Adrenal gland (tissue), 12 donors: Measurements from ENCODE around the gene MUS81. TPM values are rescaled to one million over a fixed set of nuclear protein-coding genes. Genes with fewer than 3 reads are reported as not detected.

Experiments
- DNase-seq, 7 donors: peaks; one replicate each; pipeline ENCODE4 v3.0.0-alpha.2; 2019 to 2020
- H3K27ac ChIP-seq, 5 donors: fragments of 200-600 bp; sonication (generic) in 4 of 5; 1 replicate in 3 of 5; 2 replicates in 2 of 5; pipeline versions ENCODE4 v1.5.1 to v1.8.0; 2016 to 2020; ENCODE audit warnings: mild to moderate bottlenecking in 1 of 5
- H3K27me3 ChIP-seq: fragments of 200-600 bp; 2 replicates; pipeline ENCODE4 v1.8.0; 2021
- H3K36me3 ChIP-seq, 2 donors: fragments of 200-600 bp; replicated peaks in 1 of 2; 1 replicate in 1 of 2; 2 replicates in 1 of 2; pipeline versions ENCODE4 v1.5.1 to v1.8.0; 2018 to 2022
- H3K4me1 ChIP-seq, 2 donors: fragments of 200-600 bp; replicated peaks in 1 of 2; 1 replicate in 1 of 2; 2 replicates in 1 of 2; pipeline versions ENCODE4 v1.5.1 to v1.8.0; 2018 to 2021
- H3K4me3 ChIP-seq, 4 donors: fragments of 200-600 bp; sonication (generic) in 3 of 4; one replicate each; pipeline ENCODE4 v1.5.1; 2016 to 2018
- H3K9me3 ChIP-seq, 3 donors: fragments of 200-600 bp; sonication (generic) in 1 of 3; replicated peaks in 1 of 3; 1 replicate in 2 of 3; 2 replicates in 1 of 3; pipeline versions ENCODE4 v1.5.1 to v1.8.0; 2016 to 2021
- POLR2A ChIP-seq, 2 donors: fragments of 450-650 bp; IDR thresholded peaks; one replicate each; pipeline ENCODE4 v1.6.1; 2017; ENCODE audit warnings: antibody characterized with exemption in 2 of 2, mild to moderate bottlenecking in 2 of 2, moderate library complexity in 1 of 2
- WGBS, 4 donors: extraction: QIAGEN DNeasy Blood & Tissue Kit in 2 of 4; methylation state at CpG; one replicate each; pipeline versions ENCODE4 v1.1.5 to v1.1.7; 2013 to 2017; 5-methylcytosine and 5-hydroxymethylcytosine counted together
- intact Hi-C, 2 donors: fragments of 100-400 bp; cut with DNase I; formaldehyde crosslinking; loops; one replicate each; pipeline versions ENCODE4 v1.14.1 to v1.15.0; 2022 to 2023
- polyA plus RNA-seq, 3 donors: library from polyadenylated mRNA; stranded (reverse); fragments of 200-250 nt in 2 of 3; fragments of 350-450 nt in 1 of 3; fragmentation: Illumina TruSeq in 1 of 3; extraction: RNeasy Lipid Tissue Mini Kit (QIAGEN cat#74804) in 1 of 3; gene quantifications; one replicate each; pipeline ENCODE4 v1.2.3, GENCODE V29; 2013 to 2014
- total RNA-seq, 9 donors: library from RNA; depleted of rRNA in 4 of 9; stranded (reverse); fragments of >200 nt in 4 of 9; fragments of 120-200 nt in 1 of 9; fragmentation: NEBNext Ultra II Directional in 1 of 9; extraction: Animal tissue kit (Norgen Biotek cat#: 25700) in 1 of 9; gene quantifications; one replicate each; pipeline versions ENCODE4 v1.1.0 to v1.2.4, GENCODE V29; 2013 to 2023
- TF ChIP-seq, protein P1 (sequence below), 6 experiments: fragments of 450-650 bp in 4 of 6; fragments of 200-600 bp in 2 of 6; sonication (generic) in 1 of 6; IDR thresholded peaks; 1 replicate in 5 of 6; 2 replicates in 1 of 6; pipeline versions ENCODE4 v1.5.1 to v1.8.0; 2016 to 2021; ENCODE audit warnings: antibody characterized with exemption in 6 of 6, mild to moderate bottlenecking in 2 of 6, moderate library complexity in 1 of 6
- donor health status: healthy with polysubstance abuse.
- donor health status: Bipolar disorder and iron deficiency.
- donor health status: DM: yes; HTN: yes; CAD: no.
- donor health status: DM: no; HTN: no; CAD: no.
- donor health status: DM: no; HTN: no; CAD: no.
- donor health status: DM: yes; HTN: yes; CAD: no.

Gene MUS81
- total and polyA plus RNA-seq, 12 donors: 16.1 to 147 (median 41.1) TPM

DNA sequence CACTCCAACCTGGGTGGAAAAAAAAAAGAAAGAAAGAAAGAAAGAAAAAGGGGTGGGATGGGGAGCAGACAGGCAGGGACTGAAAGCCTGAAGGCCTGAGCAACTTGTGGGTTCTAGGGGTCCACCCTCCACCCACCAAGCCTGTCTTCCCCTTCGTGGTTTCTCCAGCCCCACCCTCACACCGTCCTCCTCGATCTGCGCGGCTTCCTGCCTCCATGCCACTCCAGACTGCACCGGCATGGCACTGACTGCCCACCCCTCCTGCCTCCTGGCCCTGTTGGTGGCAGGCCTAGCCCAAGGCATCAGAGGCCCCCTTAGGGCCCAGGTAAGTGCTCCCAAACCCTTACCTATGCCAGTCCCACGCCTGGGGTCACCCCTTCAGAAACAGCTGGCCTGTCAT lies 19.4 kb downstream of the MUS81 start, which contains the start of gene CTSW:
CTSW (plus strand) TSS at position 221 of the 400 bp plus-strand sequence; CDS start at position 239, 18 bp downstream.
- no peaks in the 10 kb centered on the region for H3K27me3 ChIP-seq
- H3K27ac ChIP-seq: no peak within 1 kb of the TSS
- no peaks in the 10 kb centered on the region for H3K4me1 ChIP-seq
- no peak within 1 kb of the TSS for H3K4me3 ChIP-seq
- no peaks in the 10 kb centered on the region for H3K9me3 ChIP-seq
- WGBS, 4 donors: 50 to 58% (median 52%) methylated on average over 6 to 7 of the region's 7 CpGs
- H3K36me3 ChIP-seq: peaks cover 0 to 25% of the 10 kb centered on the region in 2 donors
- intact Hi-C loops: loop anchor here (5.0 kb wide), 2 partner anchors 83 to 103 kb away; partner anchors contain the start of gene SART1 (in 1 of the 2)
- DNase-seq: no peak
- TF ChIP-seq, protein P1, sequence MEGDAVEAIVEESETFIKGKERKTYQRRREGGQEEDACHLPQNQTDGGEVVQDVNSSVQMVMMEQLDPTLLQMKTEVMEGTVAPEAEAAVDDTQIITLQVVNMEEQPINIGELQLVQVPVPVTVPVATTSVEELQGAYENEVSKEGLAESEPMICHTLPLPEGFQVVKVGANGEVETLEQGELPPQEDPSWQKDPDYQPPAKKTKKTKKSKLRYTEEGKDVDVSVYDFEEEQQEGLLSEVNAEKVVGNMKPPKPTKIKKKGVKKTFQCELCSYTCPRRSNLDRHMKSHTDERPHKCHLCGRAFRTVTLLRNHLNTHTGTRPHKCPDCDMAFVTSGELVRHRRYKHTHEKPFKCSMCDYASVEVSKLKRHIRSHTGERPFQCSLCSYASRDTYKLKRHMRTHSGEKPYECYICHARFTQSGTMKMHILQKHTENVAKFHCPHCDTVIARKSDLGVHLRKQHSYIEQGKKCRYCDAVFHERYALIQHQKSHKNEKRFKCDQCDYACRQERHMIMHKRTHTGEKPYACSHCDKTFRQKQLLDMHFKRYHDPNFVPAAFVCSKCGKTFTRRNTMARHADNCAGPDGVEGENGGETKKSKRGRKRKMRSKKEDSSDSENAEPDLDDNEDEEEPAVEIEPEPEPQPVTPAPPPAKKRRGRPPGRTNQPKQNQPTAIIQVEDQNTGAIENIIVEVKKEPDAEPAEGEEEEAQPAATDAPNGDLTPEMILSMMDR (IDR thresholded peaks at IDR 0.05): no peak
- TF ChIP-seq POLR2A (IDR thresholded peaks at IDR 0.05): no peak

DNA sequence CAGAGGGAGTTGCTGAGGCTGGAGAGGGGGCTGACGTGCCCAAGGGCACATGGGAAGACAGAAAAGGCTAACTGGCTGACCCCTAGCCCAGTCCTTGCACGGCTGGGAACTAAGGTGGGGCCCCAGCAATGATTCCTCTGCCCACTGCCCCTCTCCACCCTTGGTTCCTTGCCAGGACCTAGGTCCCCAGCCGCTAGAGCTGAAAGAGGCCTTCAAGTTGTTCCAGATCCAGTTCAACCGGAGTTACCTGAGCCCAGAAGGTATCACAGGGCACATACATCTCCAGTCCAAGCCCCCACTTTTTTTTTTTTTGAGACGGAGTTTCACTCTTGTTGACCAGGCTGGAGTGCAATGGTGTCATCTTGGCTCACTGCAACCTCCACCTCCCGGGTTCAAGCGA lies 19.8 kb downstream of the MUS81 start:
- TF ChIP-seq, protein P1 (IDR thresholded peaks at IDR 0.05): no peak
- TF ChIP-seq POLR2A (IDR thresholded peaks at IDR 0.05): no peak
- H3K9me3 ChIP-seq: no peaks in the 10 kb centered on the region
- no peak overlapping the region for H3K27ac ChIP-seq
- H3K4me3 ChIP-seq: no peak overlapping the region
- H3K27me3 ChIP-seq: no peaks in the 10 kb centered on the region
- intact Hi-C loops: loop anchor here (5.0 kb wide), 2 partner anchors 82 to 102 kb away; partner anchors contain the start of gene SART1 (in 1 of the 2)
- H3K4me1 ChIP-seq: peaks cover 0 to 3% of the 10 kb centered on the region in 2 donors
- whole genome bisulfite sequencing, 4 donors: 59 to 84% (median 67%) methylated on average over 3 to 7 of the region's 7 CpGs
- peaks cover 0 to 25% of the 10 kb centered on the region in 2 donors for H3K36me3 ChIP-seq
- no peak for DNase-seq

DNA sequence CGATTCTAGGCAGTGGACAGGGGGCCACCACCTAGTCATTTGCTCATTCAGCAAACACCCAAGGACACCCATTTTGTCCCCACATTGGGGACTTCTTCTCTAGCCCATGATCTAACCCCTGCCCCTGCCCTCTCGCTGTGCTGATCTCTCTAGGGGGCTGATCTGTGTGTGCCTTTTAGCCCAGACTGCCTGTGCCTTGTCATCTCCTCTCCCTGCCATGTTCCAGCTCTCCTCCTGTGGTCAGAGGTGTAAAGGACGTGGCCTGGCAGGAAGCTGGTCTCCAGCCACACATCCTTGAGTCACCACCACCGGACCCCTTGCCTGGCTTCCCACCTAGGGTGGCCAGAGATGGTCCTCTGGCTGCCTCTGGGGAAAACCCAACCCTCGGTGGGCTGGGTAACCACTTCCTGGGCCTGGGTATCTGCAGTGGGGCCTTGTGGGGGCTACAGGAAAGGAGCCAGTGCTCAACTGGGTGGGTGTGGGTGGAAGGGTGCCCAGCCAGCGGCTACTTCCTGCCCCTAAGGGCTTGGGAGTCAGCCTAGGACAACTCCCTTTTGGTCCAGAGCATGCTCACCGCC lies 20.7 kb downstream of the MUS81 start:
- no peaks in the 10 kb centered on the region for H3K9me3 ChIP-seq
- WGBS, 4 donors: 65 to 76% (median 68%) methylated on average over 4 to 7 of the region's 7 CpGs
- no peaks in the 10 kb centered on the region for H3K27me3 ChIP-seq
- H3K4me1 ChIP-seq: peaks cover 0 to 3% of the 10 kb centered on the region in 2 donors
- TF ChIP-seq, protein P1 (IDR thresholded peaks at IDR 0.05): no peak
- TF ChIP-seq POLR2A (IDR thresholded peaks at IDR 0.05): no peak
- intact Hi-C loops: loop anchor here (5.0 kb wide), 2 partner anchors 81 to 101 kb away; partner anchors contain the start of gene SART1 (in 1 of the 2)
- H3K36me3 ChIP-seq: peaks cover 0 to 32% of the 10 kb centered on the region in 2 donors
- H3K4me3 ChIP-seq: no peak overlapping the region
- DNase-seq: no peak
- H3K27ac ChIP-seq: no peak overlapping the region

DNA sequence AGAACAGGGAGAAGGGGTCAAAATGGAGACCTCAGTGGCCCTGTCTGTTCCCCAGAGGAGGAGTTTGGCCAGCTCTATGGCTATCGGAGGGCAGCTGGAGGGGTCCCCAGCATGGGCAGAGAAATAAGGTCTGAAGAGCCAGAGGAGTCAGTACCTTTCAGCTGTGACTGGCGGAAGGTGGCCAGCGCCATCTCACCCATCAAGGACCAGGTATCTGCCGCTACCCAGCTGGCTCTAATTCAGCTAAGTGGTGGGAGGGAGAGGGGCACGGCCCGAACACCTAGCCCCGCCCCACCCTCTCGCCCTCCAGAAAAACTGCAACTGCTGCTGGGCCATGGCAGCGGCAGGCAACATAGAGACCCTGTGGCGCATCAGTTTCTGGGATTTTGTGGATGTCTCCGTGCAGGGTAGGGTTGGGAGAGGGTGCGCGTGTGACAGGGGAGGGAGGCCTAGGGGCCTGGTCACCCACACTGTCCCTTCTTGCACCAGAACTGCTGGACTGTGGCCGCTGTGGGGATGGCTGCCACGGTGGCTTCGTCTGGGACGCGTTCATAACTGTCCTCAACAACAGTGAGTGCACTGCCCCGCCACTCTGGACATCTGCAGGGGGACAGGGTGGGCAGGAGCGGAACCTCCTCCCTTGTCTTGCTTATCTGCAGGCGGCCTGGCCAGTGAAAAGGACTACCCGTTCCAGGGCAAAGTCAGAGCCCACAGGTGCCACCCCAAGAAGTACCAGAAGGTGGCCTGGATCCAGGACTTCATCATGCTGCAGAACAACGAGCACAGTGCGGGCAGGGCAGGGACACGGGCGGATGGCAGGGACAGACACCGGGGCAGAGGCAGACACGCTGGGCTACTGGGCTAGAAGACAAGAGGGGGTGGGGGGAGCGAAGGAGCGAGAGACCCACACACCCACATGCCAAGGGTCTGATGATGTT lies 22.2 kb downstream of the MUS81 start:
- peak in 1 of 7 donors; percentile 7 for DNase-seq
- H3K36me3 ChIP-seq: peaks cover 0 to 43% of the 10 kb centered on the region in 2 donors
- 87 to 92% (median 91%) methylated on average over 23 to 30 of the region's 30 CpGs for WGBS, 4 donors
- intact Hi-C loops: loop anchor here (5.0 kb wide), 2 partner anchors 80 to 100 kb away; partner anchors contain the start of gene SART1 (in 1 of the 2)
- no peak overlapping the region for H3K4me3 ChIP-seq
- H3K27me3 ChIP-seq: no peaks in the 10 kb centered on the region
- no peak for TF ChIP-seq POLR2A (IDR thresholded peaks at IDR 0.05)
- TF ChIP-seq, protein P1 (IDR thresholded peaks at IDR 0.05): no peak
- H3K9me3 ChIP-seq: no peaks in the 10 kb centered on the region
- H3K27ac ChIP-seq: no peak overlapping the region
- H3K4me1 ChIP-seq: peaks cover 0 to 5% of the 10 kb centered on the region in 2 donors
